HepG2 (cell line): ENCODE results near the gene RPRD1A. TPM values are rescaled to one million over a fixed set of nuclear protein-coding genes. Genes with fewer than 3 reads are reported as not detected.
A peak's percentile ranks its signal among the peaks of the same experiment; 100 is the strongest.

ENCODE experiments used
- ATF1 ChIP-seq: IDR thresholded peaks from 2 replicates; pipeline ENCODE4 v1.6.1; 2016; ENCODE audit warnings: mild to moderate bottlenecking, control low read depth
- CCAR2 ChIP-seq: fragments of 200-400 bp; formaldehyde crosslinking; optimal IDR thresholded peaks from 2 replicates; pipeline ENCODE3; 2018; ENCODE audit warnings: low read depth, mild to moderate bottlenecking, low read length, moderate library complexity
- CCDC6 ChIP-seq: sonication (generic); formaldehyde crosslinking; IDR thresholded peaks from 2 replicates; pipeline ENCODE4 v1.8.1; 2022; ENCODE audit warnings: mild to moderate bottlenecking, missing genetic modification reagents, moderate library complexity
- HOXA3 ChIP-seq: sonication (generic); formaldehyde crosslinking; IDR thresholded peaks from 2 replicates; pipeline ENCODE4 v1.5.0; 2020; ENCODE audit warnings: missing genetic modification reagents
- MYC ChIP-seq: sonication (generic); formaldehyde crosslinking; IDR thresholded peaks from 2 replicates; pipeline ENCODE4 v1.9.0; 2021; ENCODE audit warnings: missing genetic modification reagents, borderline replicate concordance
- RBM39 ChIP-seq: fragments of 200-400 bp; formaldehyde crosslinking; IDR thresholded peaks from one replicate; pipeline ENCODE4 v1.6.1; 2018; ENCODE audit warnings: antibody characterized with exemption, mild to moderate bottlenecking, low read depth, low read length; ENCODE audit not compliant: poor library complexity, severe bottlenecking
- SOX6 ChIP-seq, 2 experiments: fragments of 450-650 bp in 1 of 2; sonication (generic) in 1 of 2; formaldehyde crosslinking in 1 of 2; IDR thresholded peaks; 2 replicates each; pipeline versions ENCODE4 v1.4.0 to v1.6.1; 2017 to 2020; ENCODE audit warnings: antibody characterized with exemption in 1 of 2, mild to moderate bottlenecking in 1 of 2, missing genetic modification reagents in 1 of 2
- STAG1 ChIP-seq: sonication (generic); formaldehyde crosslinking; IDR thresholded peaks from 2 replicates; pipeline ENCODE4 v1.4.0; 2020; ENCODE audit warnings: missing genetic modification reagents
- TBP ChIP-seq: sonication (generic); formaldehyde crosslinking; IDR thresholded peaks from 2 replicates; pipeline ENCODE4 v1.5.0; 2020; ENCODE audit warnings: missing genetic modification reagents
- YEATS4 ChIP-seq: sonication (generic); formaldehyde crosslinking; IDR thresholded peaks from 2 replicates; pipeline ENCODE4 v1.4.0; 2020; ENCODE audit warnings: missing genetic modification reagents, borderline replicate concordance
- ZFAT ChIP-seq: sonication (generic); formaldehyde crosslinking; conservative IDR thresholded peaks from 2 replicates; pipeline ENCODE4 v1.8.1; 2023; ENCODE audit warnings: missing genetic modification reagents, inconsistent platforms
- ZNF234 ChIP-seq: sonication (generic); formaldehyde crosslinking; conservative IDR thresholded peaks from 2 replicates; pipeline ENCODE4 v1.5.1; 2020; ENCODE audit warnings: mild to moderate bottlenecking, missing genetic modification reagents
- ZNF468 ChIP-seq: sonication (generic); formaldehyde crosslinking; IDR thresholded peaks from 2 replicates; pipeline ENCODE4 v1.8.0; 2022; ENCODE audit warnings: mild to moderate bottlenecking, moderate library complexity, missing genetic modification reagents
- ZSCAN30 ChIP-seq: sonication (generic); formaldehyde crosslinking; IDR thresholded peaks from 2 replicates; pipeline ENCODE4 v1.5.0; 2020; ENCODE audit warnings: mild to moderate bottlenecking, missing genetic modification reagents
- polyA plus RNA-seq, 8 experiments: library from polyadenylated mRNA; depleted of rRNA in 3 of 8; stranded (reverse) in 7 of 8; unstranded in 1 of 8; fragments of >200 nt; fragmentation: Illumina TruSeq in 4 of 8; extraction: Trizol in 4 of 8; gene quantifications; 2 replicates each; pipeline versions ENCODE4 v1.2.1 to v1.2.3, GENCODE V29; 2011 to 2016; ENCODE audit warnings: low read depth in 4 of 8, missing spikeins in 1 of 8, mixed read lengths in 1 of 8; ENCODE audit not compliant: insufficient read depth in 1 of 8
- total RNA-seq, 5 experiments: library from RNA; depleted of rRNA; stranded (reverse); fragments of >200 nt; fragmentation: Illumina TruSeq; extraction: Trizol; gene quantifications; 2 replicates each; pipeline ENCODE4 v1.2.3, GENCODE V29; 2016; ENCODE audit warnings: low read depth in 1 of 5
- TF ChIP-seq, protein P1 (sequence below): sonication (generic); formaldehyde crosslinking; IDR thresholded peaks from 2 replicates; pipeline ENCODE4 v1.4.0; 2020; ENCODE audit warnings: missing genetic modification reagents
- TF ChIP-seq, protein P2 (sequence below): sonication (generic); formaldehyde crosslinking; IDR thresholded peaks from 2 replicates; pipeline ENCODE4 v1.8.0; 2022; ENCODE audit warnings: mild to moderate bottlenecking, missing genetic modification reagents; ENCODE audit not compliant: insufficient replicate concordance
- TF ChIP-seq, protein P3 (sequence below): sonication (generic); formaldehyde crosslinking; IDR thresholded peaks from 2 replicates; pipeline ENCODE4 v1.4.0; 2020; ENCODE audit warnings: missing genetic modification reagents
- TF ChIP-seq, protein P4 (sequence below): sonication (generic); formaldehyde crosslinking; IDR thresholded peaks from 2 replicates; pipeline ENCODE4 v1.5.0; 2020; ENCODE audit warnings: mild to moderate bottlenecking, missing genetic modification reagents

The RPRD1A gene
- total and polyA plus RNA-seq, 2 of the 13 experiments (the other 11 are each of a cell fraction or from before 2014, with no cell fraction given) = 42.5 to 78.2 TPM

DNA sequence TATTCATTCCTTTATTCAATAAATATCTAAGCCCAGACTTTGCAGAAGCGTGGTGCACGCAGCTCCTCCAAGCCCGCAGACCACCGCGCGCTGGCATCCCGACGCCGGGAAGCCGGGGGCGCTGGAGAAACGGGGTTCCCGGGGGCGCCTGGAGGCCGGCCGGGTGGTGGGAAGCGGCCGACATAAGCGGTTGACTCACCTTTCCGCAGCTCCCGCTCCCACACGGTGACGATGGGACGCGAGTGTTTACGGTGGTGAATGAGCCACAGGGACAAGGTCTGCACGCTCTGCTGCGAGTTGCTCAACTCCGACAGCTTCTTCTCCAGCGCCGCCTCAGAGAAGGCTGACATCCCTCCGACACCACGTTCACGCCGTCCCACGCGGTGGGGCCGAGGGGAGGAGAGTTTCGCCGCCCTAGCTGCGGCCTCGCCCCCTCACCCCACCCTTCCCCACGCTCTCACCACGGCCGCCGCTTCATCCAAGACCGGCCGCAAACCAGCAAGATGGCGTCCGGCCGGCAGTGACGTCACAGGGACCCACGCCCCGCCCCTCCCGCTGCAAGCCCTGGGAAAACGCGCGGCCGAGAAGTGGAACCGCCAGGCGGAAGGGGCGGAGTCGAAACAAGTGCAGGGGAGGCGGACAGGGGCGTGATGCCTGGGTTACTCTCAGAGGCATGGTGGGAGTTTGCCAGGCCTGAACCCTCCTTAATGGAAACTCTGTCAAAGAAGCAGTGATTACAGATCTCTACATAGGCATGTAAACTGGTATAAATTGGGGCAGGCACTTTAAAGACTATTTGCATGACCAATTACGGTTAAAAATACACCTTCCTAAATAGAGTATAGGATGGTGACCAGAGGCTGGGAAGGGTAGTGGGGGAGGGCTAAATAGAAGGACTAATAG, at the start of gene RPRD1A (continued):
- TF ChIP-seq, protein P1, sequence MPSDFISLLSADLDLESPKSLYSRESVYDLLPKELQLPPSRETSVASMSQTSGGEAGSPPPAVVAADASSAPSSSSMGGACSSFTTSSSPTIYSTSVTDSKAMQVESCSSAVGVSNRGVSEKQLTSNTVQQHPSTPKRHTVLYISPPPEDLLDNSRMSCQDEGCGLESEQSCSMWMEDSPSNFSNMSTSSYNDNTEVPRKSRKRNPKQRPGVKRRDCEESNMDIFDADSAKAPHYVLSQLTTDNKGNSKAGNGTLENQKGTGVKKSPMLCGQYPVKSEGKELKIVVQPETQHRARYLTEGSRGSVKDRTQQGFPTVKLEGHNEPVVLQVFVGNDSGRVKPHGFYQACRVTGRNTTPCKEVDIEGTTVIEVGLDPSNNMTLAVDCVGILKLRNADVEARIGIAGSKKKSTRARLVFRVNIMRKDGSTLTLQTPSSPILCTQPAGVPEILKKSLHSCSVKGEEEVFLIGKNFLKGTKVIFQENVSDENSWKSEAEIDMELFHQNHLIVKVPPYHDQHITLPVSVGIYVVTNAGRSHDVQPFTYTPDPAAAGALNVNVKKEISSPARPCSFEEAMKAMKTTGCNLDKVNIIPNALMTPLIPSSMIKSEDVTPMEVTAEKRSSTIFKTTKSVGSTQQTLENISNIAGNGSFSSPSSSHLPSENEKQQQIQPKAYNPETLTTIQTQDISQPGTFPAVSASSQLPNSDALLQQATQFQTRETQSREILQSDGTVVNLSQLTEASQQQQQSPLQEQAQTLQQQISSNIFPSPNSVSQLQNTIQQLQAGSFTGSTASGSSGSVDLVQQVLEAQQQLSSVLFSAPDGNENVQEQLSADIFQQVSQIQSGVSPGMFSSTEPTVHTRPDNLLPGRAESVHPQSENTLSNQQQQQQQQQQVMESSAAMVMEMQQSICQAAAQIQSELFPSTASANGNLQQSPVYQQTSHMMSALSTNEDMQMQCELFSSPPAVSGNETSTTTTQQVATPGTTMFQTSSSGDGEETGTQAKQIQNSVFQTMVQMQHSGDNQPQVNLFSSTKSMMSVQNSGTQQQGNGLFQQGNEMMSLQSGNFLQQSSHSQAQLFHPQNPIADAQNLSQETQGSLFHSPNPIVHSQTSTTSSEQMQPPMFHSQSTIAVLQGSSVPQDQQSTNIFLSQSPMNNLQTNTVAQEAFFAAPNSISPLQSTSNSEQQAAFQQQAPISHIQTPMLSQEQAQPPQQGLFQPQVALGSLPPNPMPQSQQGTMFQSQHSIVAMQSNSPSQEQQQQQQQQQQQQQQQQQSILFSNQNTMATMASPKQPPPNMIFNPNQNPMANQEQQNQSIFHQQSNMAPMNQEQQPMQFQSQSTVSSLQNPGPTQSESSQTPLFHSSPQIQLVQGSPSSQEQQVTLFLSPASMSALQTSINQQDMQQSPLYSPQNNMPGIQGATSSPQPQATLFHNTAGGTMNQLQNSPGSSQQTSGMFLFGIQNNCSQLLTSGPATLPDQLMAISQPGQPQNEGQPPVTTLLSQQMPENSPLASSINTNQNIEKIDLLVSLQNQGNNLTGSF = no peak
- TF ChIP-seq ZFAT (CRISPR knock-in tag) (no peak), MYC (CRISPR knock-in tag) (peak; percentile 91), STAG1 (CRISPR knock-in tag) (no peak), CCAR2 (no peak), ATF1 (CRISPR knock-in tag) (peak; percentile 92), HOXA3 (CRISPR knock-in tag) (peak; percentile 99), TBP (CRISPR knock-in tag) (no peak), CCDC6 (peak; percentile 54; the same call in 1 of the 2 replicates), YEATS4 (peak; percentile 88), ZSCAN30 (no peak), SOX6 (IDR thresholded peaks at IDR 0.05) (no peak), SOX6 (CRISPR knock-in tag; IDR thresholded peaks at IDR 0.05) (peak; percentile 52), ZNF468 (no peak), ZNF234 (0 out of 2 replicates have a peak, but pooled peaks have one; percentile 59), RBM39 (no peak)
- TF ChIP-seq, protein P2, sequence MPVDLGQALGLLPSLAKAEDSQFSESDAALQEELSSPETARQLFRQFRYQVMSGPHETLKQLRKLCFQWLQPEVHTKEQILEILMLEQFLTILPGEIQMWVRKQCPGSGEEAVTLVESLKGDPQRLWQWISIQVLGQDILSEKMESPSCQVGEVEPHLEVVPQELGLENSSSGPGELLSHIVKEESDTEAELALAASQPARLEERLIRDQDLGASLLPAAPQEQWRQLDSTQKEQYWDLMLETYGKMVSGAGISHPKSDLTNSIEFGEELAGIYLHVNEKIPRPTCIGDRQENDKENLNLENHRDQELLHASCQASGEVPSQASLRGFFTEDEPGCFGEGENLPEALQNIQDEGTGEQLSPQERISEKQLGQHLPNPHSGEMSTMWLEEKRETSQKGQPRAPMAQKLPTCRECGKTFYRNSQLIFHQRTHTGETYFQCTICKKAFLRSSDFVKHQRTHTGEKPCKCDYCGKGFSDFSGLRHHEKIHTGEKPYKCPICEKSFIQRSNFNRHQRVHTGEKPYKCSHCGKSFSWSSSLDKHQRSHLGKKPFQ (CRISPR knock-in tag) = no peak
- TF ChIP-seq, protein P3, sequence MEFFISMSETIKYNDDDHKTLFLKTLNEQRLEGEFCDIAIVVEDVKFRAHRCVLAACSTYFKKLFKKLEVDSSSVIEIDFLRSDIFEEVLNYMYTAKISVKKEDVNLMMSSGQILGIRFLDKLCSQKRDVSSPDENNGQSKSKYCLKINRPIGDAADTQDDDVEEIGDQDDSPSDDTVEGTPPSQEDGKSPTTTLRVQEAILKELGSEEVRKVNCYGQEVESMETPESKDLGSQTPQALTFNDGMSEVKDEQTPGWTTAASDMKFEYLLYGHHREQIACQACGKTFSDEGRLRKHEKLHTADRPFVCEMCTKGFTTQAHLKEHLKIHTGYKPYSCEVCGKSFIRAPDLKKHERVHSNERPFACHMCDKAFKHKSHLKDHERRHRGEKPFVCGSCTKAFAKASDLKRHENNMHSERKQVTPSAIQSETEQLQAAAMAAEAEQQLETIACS (CRISPR knock-in tag) = no peak
- TF ChIP-seq, protein P4, sequence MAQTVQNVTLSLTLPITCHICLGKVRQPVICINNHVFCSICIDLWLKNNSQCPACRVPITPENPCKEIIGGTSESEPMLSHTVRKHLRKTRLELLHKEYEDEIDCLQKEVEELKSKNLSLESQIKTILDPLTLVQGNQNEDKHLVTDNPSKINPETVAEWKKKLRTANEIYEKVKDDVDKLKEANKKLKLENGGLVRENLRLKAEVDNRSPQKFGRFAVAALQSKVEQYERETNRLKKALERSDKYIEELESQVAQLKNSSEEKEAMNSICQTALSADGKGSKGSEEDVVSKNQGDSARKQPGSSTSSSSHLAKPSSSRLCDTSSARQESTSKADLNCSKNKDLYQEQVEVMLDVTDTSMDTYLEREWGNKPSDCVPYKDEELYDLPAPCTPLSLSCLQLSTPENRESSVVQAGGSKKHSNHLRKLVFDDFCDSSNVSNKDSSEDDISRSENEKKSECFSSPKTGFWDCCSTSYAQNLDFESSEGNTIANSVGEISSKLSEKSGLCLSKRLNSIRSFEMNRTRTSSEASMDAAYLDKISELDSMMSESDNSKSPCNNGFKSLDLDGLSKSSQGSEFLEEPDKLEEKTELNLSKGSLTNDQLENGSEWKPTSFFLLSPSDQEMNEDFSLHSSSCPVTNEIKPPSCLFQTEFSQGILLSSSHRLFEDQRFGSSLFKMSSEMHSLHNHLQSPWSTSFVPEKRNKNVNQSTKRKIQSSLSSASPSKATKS (CRISPR knock-in tag) = 0 out of 2 replicates have a peak, but pooled peaks have one; percentile 68
